ENCODE data around the gene EEIG2.

Gene EEIG2

GRCh38 chr1:108523829-108524228, 36.1 kb upstream of the EEIG2 start:
- CTCF ChIA-PET: no interaction called here
- DNase-seq (ENCODE audit: extremely low spot score): no peak
- POLR2A ChIA-PET: no interaction called here
- TF ChIP-seq, protein P1, sequence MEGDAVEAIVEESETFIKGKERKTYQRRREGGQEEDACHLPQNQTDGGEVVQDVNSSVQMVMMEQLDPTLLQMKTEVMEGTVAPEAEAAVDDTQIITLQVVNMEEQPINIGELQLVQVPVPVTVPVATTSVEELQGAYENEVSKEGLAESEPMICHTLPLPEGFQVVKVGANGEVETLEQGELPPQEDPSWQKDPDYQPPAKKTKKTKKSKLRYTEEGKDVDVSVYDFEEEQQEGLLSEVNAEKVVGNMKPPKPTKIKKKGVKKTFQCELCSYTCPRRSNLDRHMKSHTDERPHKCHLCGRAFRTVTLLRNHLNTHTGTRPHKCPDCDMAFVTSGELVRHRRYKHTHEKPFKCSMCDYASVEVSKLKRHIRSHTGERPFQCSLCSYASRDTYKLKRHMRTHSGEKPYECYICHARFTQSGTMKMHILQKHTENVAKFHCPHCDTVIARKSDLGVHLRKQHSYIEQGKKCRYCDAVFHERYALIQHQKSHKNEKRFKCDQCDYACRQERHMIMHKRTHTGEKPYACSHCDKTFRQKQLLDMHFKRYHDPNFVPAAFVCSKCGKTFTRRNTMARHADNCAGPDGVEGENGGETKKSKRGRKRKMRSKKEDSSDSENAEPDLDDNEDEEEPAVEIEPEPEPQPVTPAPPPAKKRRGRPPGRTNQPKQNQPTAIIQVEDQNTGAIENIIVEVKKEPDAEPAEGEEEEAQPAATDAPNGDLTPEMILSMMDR (IDR thresholded peaks at IDR 0.05; ENCODE audit: control extremely low read depth, extremely low read depth, low read depth, missing control alignments): no peak

DNA sequence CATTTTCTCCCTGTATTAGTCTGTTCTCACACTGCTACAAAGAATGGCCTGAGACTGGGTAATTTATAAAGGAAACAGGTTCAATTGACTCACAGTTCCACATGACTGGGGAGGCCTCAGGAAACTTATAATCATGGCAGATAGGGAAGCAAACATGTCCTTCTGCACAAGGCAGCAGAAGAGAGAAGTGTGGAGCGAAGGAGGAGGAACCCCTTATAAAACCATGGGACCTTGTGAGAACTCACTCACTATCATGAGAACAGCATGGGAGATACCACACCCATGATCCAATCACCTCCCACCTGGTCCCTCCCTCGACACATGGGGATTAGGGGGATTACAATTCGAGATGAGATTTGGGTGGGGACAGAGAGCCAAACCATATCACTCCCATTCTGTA, 35.2 kb upstream of the EEIG2 start:
- DNase-seq (ENCODE audit: extremely low spot score): no peak
- CTCF ChIA-PET: interaction anchor here (1.4 to 1.6 kb wide), 2 partner anchors 12 to 35 kb away, joined by 6 to 7 read pairs; partner anchors contain the start of gene EEIG2
- POLR2A ChIA-PET: no interaction called here
- TF ChIP-seq, protein P1 (IDR thresholded peaks at IDR 0.05; ENCODE audit: control extremely low read depth, extremely low read depth, low read depth, missing control alignments): no peak

- POLR2A ChIA-PET: interaction anchor here (0.6 kb wide), 1 partner anchor 730 kb away, joined by 5 read pairs; no protein-coding TSS in a partner anchor
- CTCF ChIA-PET: interaction anchor here (1.1 to 2.7 kb wide), 2 partner anchors 34 to 117 kb away, joined by 3 to 9 read pairs; partner anchors contain the start of gene EEIG2
- no peak for DNase-seq (ENCODE audit: extremely low spot score)
- TF ChIP-seq, protein P1 (IDR thresholded peaks at IDR 0.05; ENCODE audit: control extremely low read depth, extremely low read depth, low read depth, missing control alignments): no peak
Observed at GRCh38 chr1:108527135-108527534, 32.8 kb upstream of the EEIG2 start.

GRCh38 chr1:108527837-108528236, 32.1 kb upstream of the EEIG2 start:
- POLR2A ChIA-PET: no interaction called here
- DNase-seq (ENCODE audit: extremely low spot score): no peak
- TF ChIP-seq, protein P1 (IDR thresholded peaks at IDR 0.05; ENCODE audit: control extremely low read depth, extremely low read depth, low read depth, missing control alignments): no peak
- CTCF ChIA-PET: interaction anchor here (0.7 to 2.7 kb wide), 3 partner anchors 28 to 33 kb away, joined by 3 to 9 read pairs (median 3); partner anchors contain the start of gene EEIG2

- POLR2A ChIA-PET: no interaction called here
- TF ChIP-seq, protein P1 (IDR thresholded peaks at IDR 0.05; ENCODE audit: control extremely low read depth, extremely low read depth, low read depth, missing control alignments): no peak
- no peak for DNase-seq (ENCODE audit: extremely low spot score)
- CTCF ChIA-PET: interaction anchor here (1.4 to 4.0 kb wide), 2 partner anchors 19 to 29 kb away, joined by 3 to 18 read pairs; partner anchors contain the start of gene EEIG2
Observed at GRCh38 chr1:108531444-108531843, 28.5 kb upstream of the EEIG2 start.

GRCh38 chr1:108532730-108533129, 27.2 kb upstream of the EEIG2 start:
- DNase-seq (ENCODE audit: extremely low spot score): no peak
- ChIA-PET CTCF (interaction anchor here (0.8 to 4.0 kb wide), 6 partner anchors 9 to 28 kb away, joined by 3 to 30 read pairs (median 9); partner anchors contain the start of gene EEIG2), POLR2A (no interaction called here)
- TF ChIP-seq, protein P1 (IDR thresholded peaks at IDR 0.05; ENCODE audit: control extremely low read depth, extremely low read depth, low read depth, missing control alignments): no peak

All from GM10248 (cell line).